Skeletal muscle cell (primary cell): ENCODE measurements around the gene DCK.

Experiments used
- DNase-seq: peaks from one replicate; pipeline ENCODE4 v3.0.0-alpha.2; 2010; ENCODE audit warnings: low read depth
- H3K4me3 ChIP-seq: 2 replicates; pipeline ENCODE4 v1.5.1; 2011; ENCODE audit warnings: low read depth, mild to moderate bottlenecking, control low read depth, low read length, moderate library complexity

Gene DCK

DNA sequence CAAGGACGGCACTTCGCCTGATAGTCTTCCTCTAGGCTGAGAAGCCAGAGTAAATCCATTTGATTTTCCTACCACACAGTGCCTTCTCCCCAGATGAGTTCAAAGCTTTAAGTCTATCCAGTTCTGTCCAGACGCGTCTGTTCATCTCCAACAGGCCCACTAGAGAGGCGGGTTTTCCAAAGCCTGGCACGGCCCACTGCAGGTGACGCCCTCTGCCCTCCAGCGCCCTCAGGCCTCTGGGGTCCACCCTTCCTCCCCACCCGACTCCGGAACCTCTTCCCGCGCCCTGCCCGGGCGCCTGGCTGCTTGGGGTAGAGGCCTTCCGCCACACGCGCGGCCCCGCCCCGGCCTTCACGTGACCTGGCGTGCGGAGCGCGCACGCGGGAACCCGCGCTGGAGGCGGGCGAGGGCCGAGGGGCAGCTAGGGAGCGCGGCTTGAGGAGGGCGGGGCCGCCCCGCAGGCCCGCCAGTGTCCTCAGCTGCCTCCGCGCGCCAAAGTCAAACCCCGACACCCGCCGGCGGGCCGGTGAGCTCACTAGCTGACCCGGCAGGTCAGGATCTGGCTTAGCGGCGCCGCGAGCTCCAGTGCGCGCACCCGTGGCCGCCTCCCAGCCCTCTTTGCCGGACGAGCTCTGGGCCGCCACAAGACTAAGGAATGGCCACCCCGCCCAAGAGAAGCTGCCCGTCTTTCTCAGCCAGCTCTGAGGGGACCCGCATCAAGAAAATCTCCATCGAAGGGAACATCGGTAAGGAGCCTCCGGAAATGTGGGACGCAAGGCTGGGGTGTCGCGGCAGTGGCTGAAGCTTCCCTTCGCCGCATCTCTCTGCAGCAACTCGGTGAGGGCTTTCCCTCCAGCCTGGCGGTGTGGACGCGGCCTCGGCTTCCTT, at the start of gene DCK:
Gene DCK, plus strand, starts transcription at position 469 of the 888 bp plus-strand sequence. Its CDS starts 187 bp downstream, at position 656.
- peak within 1 kb of the TSS; percentile 91 for H3K4me3 ChIP-seq
- peak; percentile 73 for DNase-seq

- no peak overlapping the region for H3K4me3 ChIP-seq
- no peak for DNase-seq
These were observed 48.4 kb upstream of the DCK start for GRCh38 chr4:70945046-70945445.

DNA sequence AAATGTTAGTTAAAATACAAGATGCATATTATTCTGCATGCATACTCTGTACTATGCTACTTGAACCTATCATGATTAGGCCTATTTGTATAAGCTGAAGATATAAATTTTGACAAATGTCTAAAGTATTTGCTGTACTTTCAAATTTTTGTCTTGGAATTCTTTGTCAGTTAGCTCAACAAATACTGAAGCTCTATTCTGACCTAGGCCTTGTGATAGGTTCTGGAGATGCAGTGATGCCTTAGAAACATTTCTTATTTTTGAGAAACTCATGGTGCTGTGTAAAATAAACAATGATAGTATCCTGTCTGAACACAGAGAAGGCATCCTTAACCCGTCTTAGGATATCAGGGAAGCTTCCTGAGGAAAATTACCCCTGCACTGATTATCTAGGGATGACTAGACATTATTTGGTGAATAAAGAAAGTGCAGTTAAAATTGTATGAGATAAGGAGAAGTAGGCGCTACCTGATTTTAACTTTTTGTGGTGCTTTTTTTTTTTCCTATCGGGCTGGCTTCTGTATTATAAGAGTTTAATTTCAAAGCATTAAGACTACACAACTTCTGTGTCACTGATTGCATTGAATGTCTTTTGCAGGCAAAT, 47.9 kb upstream of the DCK start:
- no peak for DNase-seq
- H3K4me3 ChIP-seq = no peak overlapping the region

- no peak overlapping the region for H3K4me3 ChIP-seq
- DNase-seq = no peak
These were observed 46.5 kb upstream of the DCK start for GRCh38 chr4:70946939-70947338.

- no peak overlapping the region for H3K4me3 ChIP-seq
- DNase-seq = no peak
These were observed 44.7 kb upstream of the DCK start for GRCh38 chr4:70948665-70949260.

GRCh38 chr4:70954032-70954431, 39.4 kb upstream of the DCK start:
- no peak for DNase-seq

DNA sequence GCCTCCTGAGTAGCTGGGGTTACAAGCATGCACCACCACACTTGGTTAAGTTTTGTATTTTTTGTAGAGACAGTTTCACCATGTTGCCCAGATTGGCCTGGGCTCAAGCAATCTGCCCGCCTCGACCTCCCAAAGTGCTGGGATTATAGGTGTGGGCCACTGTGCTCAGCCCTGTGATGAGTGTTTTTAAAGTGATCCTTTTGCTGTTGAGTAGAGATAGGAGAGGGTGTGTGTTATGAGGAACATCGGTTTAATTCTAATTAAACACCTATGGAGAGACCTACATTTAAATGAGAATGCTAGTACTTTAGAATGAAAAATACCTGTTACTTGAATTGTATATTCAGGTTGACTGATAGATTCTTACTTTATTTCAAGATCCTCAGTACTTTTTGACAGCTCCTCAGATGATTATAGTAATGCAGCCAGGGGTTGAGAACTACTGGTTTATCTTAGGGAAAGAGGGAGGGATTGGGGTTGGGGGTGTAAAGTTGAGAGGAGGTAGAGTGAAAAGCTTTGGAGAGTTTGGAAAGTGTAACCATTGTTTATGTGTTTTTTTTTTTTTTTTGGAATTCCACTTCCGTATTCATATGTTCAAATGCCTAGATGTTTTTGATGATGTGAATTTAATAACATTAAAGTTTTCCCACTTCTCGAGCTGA, 36.8 kb upstream of the DCK start:
- DNase-seq = no peak
- no peak overlapping the region for H3K4me3 ChIP-seq

More at GRCh38 chr4:70954032-70954431, 39.4 kb upstream of the DCK start:
- H3K4me3 ChIP-seq = no peak overlapping the region

DNA sequence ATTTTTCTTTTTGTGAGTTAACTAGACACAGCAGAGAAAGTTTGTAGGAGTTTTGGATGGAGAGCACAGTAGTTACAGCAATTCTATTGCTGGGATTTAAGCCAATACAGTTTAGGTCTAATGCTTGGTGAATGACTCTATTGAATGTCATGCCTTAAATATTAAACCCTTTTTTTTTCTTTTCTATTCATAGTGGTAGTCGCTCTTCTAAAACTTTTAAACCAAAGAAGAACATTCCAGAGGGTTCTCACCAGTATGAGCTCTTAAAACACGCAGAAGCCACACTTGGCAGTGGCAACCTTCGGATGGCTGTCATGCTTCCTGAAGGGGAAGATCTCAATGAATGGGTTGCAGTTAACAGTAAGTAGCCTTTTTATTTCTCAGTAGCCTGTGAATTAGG, 34.8 kb upstream of the DCK start:
- DNase-seq = peak; percentile 25
- no peak overlapping the region for H3K4me3 ChIP-seq

- H3K4me3 ChIP-seq = no peak overlapping the region
- DNase-seq = no peak
These were observed 24.4 kb upstream of the DCK start for GRCh38 chr4:70969076-70969475.

DNA sequence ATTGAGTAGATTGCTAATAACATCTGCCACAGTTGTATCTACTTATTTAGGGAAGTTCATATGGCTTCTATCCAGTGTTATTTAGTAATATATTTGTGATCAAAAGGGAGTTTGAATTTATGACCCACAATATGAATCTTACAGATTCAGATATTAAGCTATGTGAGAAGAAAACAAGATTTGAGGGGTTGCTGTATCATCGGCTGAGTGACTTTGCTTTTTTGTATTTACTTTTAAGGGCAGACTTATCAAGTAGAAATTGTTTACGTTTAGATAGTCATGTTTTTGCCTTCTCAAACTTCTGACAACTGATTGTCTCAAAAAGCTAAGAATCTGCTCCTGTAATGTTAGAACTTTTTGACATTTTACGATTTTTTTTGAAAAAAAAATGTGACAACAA, 17.2 kb upstream of the DCK start:
- DNase-seq = no peak
- no peak overlapping the region for H3K4me3 ChIP-seq

GRCh38 chr4:70979445-70980008, 13.9 kb upstream of the DCK start:
- H3K4me3 ChIP-seq = no peak overlapping the region
- no peak for DNase-seq

- no peak for DNase-seq
- H3K4me3 ChIP-seq = no peak overlapping the region
These were observed 13.3 kb upstream of the DCK start for GRCh38 chr4:70980196-70980595.

DNA sequence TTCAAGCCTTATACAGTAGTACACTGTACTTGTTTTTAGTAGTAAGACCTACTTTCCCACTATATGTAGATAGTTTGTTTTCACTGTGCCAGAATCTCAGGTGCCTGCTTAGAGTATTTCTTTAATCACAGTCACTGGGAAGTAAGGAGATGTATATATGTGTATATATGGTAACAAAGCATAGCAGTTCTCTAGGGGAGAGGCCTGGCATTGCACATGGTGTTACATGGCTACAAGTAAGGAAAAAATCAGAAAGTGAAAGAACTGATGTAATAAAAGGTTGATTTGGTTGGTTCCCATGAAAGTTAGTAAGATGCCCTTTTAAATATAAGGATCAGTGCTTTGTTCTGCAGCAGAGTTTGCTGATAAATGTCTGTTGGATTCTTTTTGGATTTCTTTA, 9.3 kb upstream of the DCK start:
- H3K4me3 ChIP-seq = no peak overlapping the region
- no peak for DNase-seq

DNA sequence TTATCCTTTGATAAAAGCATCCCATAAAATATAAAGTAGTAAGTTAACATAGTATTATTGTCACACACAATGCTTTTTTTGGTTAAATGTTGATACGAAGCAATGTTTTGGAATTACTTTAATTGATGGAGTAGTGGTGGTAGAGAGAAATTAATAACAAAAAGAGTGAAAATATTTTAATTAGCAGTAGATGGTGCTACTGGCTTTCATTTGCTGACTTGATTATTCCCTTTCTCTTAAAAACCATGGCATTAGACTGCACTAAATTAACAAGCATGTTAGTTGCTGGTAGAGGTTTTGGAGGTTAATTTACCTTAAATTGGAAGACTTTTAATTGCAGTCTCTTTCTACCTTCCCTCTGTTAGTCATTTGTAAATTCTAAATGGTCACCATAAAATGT, 8.9 kb upstream of the DCK start:
- DNase-seq = no peak
- H3K4me3 ChIP-seq = no peak overlapping the region

- no peak for DNase-seq
- H3K4me3 ChIP-seq = no peak overlapping the region
These were observed 1.9 kb upstream of the DCK start for GRCh38 chr4:70991596-70991995.

DNA sequence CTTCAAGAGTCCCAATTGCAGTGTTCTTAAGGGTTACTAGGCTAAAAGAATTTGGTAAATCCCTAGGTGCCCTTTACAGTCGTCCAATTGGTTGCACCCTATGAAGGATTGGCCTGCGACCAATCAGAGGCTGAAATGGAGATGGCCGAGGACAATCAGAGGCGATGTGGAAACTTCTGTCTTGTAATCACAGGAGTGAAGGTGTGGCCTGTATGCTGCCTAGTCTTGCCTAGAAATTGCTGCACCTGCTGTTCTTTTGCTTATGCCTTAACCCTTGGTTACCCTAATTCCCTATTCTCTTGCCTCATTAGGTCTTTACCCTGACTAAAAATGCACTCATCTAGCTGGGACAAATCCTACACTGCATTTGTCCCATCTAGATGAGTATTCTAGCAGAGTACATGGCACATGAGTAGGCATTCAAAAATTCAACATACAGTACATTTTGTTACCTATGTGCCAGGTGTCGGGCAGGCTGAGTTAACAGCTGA, 1.0 kb upstream of the DCK start:
- peak overlapping the region; percentile 91 for H3K4me3 ChIP-seq
- DNase-seq = no peak

GRCh38 chr4:70994069-70994366, 569 bp downstream of the DCK start:
- peak overlapping the region; percentile 91 for H3K4me3 ChIP-seq
- no peak for DNase-seq

DNA sequence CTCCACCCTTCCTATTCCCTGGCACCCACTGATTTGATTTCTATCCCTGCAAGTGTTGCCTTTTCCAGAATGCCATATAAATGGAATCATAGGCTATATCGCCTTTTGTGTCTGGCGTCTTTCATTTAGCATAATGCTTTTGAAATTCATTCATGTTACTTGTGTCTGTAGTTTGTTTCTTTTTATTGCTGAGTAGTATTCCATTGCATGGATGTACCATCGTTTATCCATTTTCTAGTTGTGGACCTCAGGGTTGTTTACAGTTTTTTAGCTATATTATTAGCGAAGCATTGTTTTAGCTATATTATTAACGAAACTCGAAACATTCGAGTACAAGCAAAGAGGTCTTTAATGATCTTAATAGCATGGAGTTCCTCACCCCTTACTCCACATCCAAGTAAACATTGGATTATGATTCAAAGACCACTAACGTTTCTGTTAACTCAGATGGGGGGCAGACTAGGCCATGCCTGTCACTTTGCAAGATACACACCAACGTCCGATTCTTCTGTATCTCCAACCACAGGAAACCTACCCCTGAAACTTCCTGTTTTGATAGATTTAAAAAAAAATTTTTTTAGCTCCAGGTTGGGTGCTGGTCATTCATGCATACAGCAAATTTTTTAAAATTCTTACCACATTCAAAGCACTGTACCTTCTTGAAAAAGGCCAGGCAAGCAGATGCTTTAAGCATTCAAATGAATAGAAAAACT, 1.1 kb downstream of the DCK start:
- H3K4me3 ChIP-seq = peak overlapping the region; percentile 91
- no peak for DNase-seq

DNA sequence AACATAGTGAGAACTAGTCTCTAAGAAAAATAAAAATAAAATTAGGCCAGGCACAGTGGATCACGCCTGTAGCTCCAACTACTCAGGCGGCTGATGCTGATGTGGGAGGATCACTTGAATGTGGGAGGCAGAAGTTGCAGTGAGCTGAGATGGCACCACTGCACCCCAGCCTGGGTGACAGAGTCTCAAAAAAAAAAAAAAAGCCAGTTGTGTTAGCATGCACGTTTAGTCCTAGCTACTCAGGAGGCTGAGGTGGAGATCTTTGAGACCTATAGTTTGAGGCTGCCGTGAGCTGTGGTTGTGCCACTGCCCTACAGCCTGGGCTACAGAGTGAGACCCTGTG, 2.5 kb downstream of the DCK start:
- DNase-seq = no peak
- no peak overlapping the region for H3K4me3 ChIP-seq
